HepG2 (cell line): ENCODE measurements around the gene MAP3K3. TPM values are rescaled to one million over a fixed set of nuclear protein-coding genes. Genes with fewer than 3 reads are reported as not detected.

ENCODE experiments used
- ASH2L ChIP-seq: fragments of 300-600, 200-600 bp; sonication (generic); IDR thresholded peaks from 2 replicates; pipeline ENCODE4 v1.7.0; 2017; ENCODE audit warnings: low read depth, mild to moderate bottlenecking, moderate library complexity, mixed read lengths, low read length; ENCODE audit not compliant: insufficient read length
- RXRB ChIP-seq: IDR thresholded peaks from 2 replicates; pipeline ENCODE4 v1.6.1; 2016; ENCODE audit warnings: borderline replicate concordance, missing genetic modification reagents, missing compliant biosample characterization
- SP4 ChIP-seq: sonication (generic); formaldehyde crosslinking; IDR thresholded peaks from 2 replicates; pipeline ENCODE4 v1.8.1; 2023; ENCODE audit warnings: mild to moderate bottlenecking, missing genetic modification reagents
- ZBTB7B ChIP-seq: sonication (generic); formaldehyde crosslinking; IDR thresholded peaks from 2 replicates; pipeline ENCODE4 v1.4.0; 2020; ENCODE audit warnings: missing genetic modification reagents
- ZFP36L2 ChIP-seq: sonication (generic); formaldehyde crosslinking; IDR thresholded peaks from 2 replicates; pipeline ENCODE4 v1.4.0; 2020; ENCODE audit warnings: missing genetic modification reagents
- ZNF10 ChIP-seq: sonication (generic); formaldehyde crosslinking; IDR thresholded peaks from 2 replicates; pipeline ENCODE4 v1.4.0; 2020; ENCODE audit warnings: mild to moderate bottlenecking, low read depth, missing genetic modification reagents, borderline replicate concordance
- ZNF180 ChIP-seq: sonication (generic); formaldehyde crosslinking; IDR thresholded peaks from 2 replicates; pipeline ENCODE4 v1.4.0; 2020; ENCODE audit warnings: low read depth, missing genetic modification reagents, borderline replicate concordance
- ZNF367 ChIP-seq: sonication (generic); formaldehyde crosslinking; IDR thresholded peaks from 2 replicates; pipeline ENCODE4 v1.4.0; 2020; ENCODE audit warnings: missing genetic modification reagents, borderline replicate concordance
- ZNF468 ChIP-seq: sonication (generic); formaldehyde crosslinking; IDR thresholded peaks from 2 replicates; pipeline ENCODE4 v1.8.0; 2022; ENCODE audit warnings: mild to moderate bottlenecking, moderate library complexity, missing genetic modification reagents
- ZNF605 ChIP-seq: sonication (generic); formaldehyde crosslinking; IDR thresholded peaks from 2 replicates; pipeline ENCODE4 v1.8.0; 2022; ENCODE audit warnings: mild to moderate bottlenecking, missing genetic modification reagents
- ZNF614 ChIP-seq: IDR thresholded peaks from 2 replicates; pipeline ENCODE4 v1.6.1; 2018; ENCODE audit warnings: missing biosample characterization, missing genetic modification reagents, inconsistent platforms, borderline replicate concordance
- ZNF652 ChIP-seq: IDR thresholded peaks from 2 replicates; pipeline ENCODE4 v1.6.1; 2016; ENCODE audit warnings: low read depth, borderline replicate concordance
- polyA plus RNA-seq, 8 experiments: library from polyadenylated mRNA; depleted of rRNA in 3 of 8; stranded (reverse) in 7 of 8; unstranded in 1 of 8; fragments of >200 nt; fragmentation: Illumina TruSeq in 4 of 8; extraction: Trizol in 4 of 8; gene quantifications; 2 replicates each; pipeline versions ENCODE4 v1.2.1 to v1.2.3, GENCODE V29; 2011 to 2016; ENCODE audit warnings: low read depth in 4 of 8, missing spikeins in 1 of 8, mixed read lengths in 1 of 8; ENCODE audit not compliant: insufficient read depth in 1 of 8
- total RNA-seq, 5 experiments: library from RNA; depleted of rRNA; stranded (reverse); fragments of >200 nt; fragmentation: Illumina TruSeq; extraction: Trizol; gene quantifications; 2 replicates each; pipeline ENCODE4 v1.2.3, GENCODE V29; 2016; ENCODE audit warnings: low read depth in 1 of 5
- TF ChIP-seq, protein P1 (sequence below): sonication (generic); formaldehyde crosslinking; IDR thresholded peaks from 2 replicates; pipeline ENCODE4 v1.4.0; 2020; ENCODE audit warnings: missing genetic modification reagents
- TF ChIP-seq, protein P2 (sequence below): sonication (generic); formaldehyde crosslinking; IDR thresholded peaks from 2 replicates; pipeline ENCODE4 v1.8.0; 2022; ENCODE audit warnings: mild to moderate bottlenecking, missing genetic modification reagents; ENCODE audit not compliant: insufficient replicate concordance
- TF ChIP-seq, protein P3 (sequence below): sonication (generic); formaldehyde crosslinking; IDR thresholded peaks from 2 replicates; pipeline ENCODE4 v1.4.0; 2020; ENCODE audit warnings: mild to moderate bottlenecking, missing genetic modification reagents
- TF ChIP-seq, protein P4 (sequence below): sonication (generic); formaldehyde crosslinking; IDR thresholded peaks from 2 replicates; pipeline ENCODE4 v1.9.0; 2021; ENCODE audit warnings: missing genetic modification reagents, borderline replicate concordance
- TF ChIP-seq, protein P5 (sequence below): sonication (generic); formaldehyde crosslinking; IDR thresholded peaks from 2 replicates; pipeline ENCODE4 v1.4.0; 2020; ENCODE audit warnings: missing genetic modification reagents

MAP3K3 gene
- total and polyA plus RNA-seq, 2 of the 13 experiments (the other 11 are each of a cell fraction or from before 2014, with no cell fraction given) = 17.7 to 21.8 TPM

DNA sequence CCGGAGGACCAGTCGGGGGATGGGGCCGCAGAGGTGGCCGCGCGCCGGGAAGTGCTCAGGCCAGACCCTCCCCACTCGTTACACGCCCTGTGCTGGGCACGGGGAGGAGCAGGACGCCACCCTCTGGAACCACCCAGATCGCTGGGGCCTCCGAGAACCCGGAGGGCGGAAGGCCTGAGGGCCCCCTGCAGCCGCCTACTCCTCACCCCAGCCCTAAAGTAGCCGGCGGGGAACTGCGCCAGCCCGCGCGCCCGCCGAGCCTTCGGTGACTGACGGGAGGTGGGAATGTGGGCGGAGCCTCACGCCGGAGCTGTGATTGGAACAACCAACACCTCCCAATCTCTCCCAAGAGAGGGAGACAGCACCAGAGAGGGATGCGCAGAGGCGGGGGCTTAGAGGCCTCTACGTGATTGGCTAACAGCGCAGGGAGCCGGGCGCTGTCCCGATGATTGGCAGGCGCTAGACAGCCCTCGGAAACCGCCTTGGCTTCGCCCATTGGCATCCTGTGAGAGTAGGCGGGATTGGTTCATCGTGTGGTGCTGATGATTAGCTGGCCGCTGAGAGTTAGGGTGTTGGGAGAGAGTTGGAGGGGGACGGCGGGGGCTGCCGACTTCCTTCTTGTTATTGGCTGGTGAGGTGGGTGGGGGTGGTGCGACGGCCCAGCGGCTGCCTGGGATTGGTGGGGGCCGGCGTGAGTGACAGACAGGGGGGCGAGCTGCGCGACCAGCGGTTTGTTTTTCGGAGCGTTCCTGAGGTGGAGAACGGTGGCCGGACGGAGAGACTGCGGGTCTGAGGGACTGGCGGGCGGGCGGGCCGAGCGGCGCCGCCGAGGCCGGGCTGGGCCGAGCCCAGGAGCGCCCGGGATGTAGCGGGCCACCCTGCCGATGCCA lies at the start of gene MAP3K3 (continued):
- TF ChIP-seq, protein P1, sequence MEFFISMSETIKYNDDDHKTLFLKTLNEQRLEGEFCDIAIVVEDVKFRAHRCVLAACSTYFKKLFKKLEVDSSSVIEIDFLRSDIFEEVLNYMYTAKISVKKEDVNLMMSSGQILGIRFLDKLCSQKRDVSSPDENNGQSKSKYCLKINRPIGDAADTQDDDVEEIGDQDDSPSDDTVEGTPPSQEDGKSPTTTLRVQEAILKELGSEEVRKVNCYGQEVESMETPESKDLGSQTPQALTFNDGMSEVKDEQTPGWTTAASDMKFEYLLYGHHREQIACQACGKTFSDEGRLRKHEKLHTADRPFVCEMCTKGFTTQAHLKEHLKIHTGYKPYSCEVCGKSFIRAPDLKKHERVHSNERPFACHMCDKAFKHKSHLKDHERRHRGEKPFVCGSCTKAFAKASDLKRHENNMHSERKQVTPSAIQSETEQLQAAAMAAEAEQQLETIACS (CRISPR knock-in tag) = peak; percentile 75
- peak; percentile 83 for TF ChIP-seq ZNF614
- TF ChIP-seq, protein P2, sequence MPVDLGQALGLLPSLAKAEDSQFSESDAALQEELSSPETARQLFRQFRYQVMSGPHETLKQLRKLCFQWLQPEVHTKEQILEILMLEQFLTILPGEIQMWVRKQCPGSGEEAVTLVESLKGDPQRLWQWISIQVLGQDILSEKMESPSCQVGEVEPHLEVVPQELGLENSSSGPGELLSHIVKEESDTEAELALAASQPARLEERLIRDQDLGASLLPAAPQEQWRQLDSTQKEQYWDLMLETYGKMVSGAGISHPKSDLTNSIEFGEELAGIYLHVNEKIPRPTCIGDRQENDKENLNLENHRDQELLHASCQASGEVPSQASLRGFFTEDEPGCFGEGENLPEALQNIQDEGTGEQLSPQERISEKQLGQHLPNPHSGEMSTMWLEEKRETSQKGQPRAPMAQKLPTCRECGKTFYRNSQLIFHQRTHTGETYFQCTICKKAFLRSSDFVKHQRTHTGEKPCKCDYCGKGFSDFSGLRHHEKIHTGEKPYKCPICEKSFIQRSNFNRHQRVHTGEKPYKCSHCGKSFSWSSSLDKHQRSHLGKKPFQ (CRISPR knock-in tag) = peak; percentile 69
- TF ChIP-seq ZFP36L2 (CRISPR knock-in tag) = no peak
- TF ChIP-seq SP4 (CRISPR knock-in tag) = peak; percentile 93
- TF ChIP-seq ZNF468 = no peak
- 0 out of 2 replicates have a peak, but pooled peaks have one; percentile 60 for TF ChIP-seq ZNF180 (CRISPR knock-in tag)
- peak; percentile 93 for TF ChIP-seq ZNF605
- TF ChIP-seq, protein P3, sequence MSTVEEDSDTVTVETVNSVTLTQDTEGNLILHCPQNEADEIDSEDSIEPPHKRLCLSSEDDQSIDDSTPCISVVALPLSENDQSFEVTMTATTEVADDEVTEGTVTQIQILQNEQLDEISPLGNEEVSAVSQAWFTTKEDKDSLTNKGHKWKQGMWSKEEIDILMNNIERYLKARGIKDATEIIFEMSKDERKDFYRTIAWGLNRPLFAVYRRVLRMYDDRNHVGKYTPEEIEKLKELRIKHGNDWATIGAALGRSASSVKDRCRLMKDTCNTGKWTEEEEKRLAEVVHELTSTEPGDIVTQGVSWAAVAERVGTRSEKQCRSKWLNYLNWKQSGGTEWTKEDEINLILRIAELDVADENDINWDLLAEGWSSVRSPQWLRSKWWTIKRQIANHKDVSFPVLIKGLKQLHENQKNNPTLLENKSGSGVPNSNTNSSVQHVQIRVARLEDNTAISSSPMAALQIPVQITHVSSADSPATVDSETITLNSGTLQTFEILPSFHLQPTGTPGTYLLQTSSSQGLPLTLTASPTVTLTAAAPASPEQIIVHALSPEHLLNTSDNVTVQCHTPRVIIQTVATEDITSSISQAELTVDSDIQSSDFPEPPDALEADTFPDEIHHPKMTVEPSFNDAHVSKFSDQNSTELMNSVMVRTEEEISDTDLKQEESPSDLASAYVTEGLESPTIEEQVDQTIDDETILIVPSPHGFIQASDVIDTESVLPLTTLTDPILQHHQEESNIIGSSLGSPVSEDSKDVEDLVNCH (CRISPR knock-in tag) = no peak
- TF ChIP-seq, protein P4, sequence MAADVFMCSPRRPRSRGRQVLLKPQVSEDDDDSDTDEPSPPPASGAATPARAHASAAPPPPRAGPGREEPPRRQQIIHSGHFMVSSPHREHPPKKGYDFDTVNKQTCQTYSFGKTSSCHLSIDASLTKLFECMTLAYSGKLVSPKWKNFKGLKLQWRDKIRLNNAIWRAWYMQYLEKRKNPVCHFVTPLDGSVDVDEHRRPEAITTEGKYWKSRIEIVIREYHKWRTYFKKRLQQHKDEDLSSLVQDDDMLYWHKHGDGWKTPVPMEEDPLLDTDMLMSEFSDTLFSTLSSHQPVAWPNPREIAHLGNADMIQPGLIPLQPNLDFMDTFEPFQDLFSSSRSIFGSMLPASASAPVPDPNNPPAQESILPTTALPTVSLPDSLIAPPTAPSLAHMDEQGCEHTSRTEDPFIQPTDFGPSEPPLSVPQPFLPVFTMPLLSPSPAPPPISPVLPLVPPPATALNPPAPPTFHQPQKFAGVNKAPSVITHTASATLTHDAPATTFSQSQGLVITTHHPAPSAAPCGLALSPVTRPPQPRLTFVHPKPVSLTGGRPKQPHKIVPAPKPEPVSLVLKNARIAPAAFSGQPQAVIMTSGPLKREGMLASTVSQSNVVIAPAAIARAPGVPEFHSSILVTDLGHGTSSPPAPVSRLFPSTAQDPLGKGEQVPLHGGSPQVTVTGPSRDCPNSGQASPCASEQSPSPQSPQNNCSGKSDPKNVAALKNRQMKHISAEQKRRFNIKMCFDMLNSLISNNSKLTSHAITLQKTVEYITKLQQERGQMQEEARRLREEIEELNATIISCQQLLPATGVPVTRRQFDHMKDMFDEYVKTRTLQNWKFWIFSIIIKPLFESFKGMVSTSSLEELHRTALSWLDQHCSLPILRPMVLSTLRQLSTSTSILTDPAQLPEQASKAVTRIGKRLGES = no peak
- TF ChIP-seq ASH2L = peak; percentile 44
- TF ChIP-seq, protein P5, sequence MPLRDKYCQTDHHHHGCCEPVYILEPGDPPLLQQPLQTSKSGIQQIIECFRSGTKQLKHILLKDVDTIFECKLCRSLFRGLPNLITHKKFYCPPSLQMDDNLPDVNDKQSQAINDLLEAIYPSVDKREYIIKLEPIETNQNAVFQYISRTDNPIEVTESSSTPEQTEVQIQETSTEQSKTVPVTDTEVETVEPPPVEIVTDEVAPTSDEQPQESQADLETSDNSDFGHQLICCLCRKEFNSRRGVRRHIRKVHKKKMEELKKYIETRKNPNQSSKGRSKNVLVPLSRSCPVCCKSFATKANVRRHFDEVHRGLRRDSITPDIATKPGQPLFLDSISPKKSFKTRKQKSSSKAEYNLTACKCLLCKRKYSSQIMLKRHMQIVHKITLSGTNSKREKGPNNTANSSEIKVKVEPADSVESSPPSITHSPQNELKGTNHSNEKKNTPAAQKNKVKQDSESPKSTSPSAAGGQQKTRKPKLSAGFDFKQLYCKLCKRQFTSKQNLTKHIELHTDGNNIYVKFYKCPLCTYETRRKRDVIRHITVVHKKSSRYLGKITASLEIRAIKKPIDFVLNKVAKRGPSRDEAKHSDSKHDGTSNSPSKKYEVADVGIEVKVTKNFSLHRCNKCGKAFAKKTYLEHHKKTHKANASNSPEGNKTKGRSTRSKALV (CRISPR knock-in tag) = no peak; the same call in none of the 2 replicates
- TF ChIP-seq ZBTB7B (CRISPR knock-in tag) = peak; percentile 77
- TF ChIP-seq RXRB (CRISPR knock-in tag) = peak; percentile 48; the same call in 1 of the 2 replicates
- no peak; the same call in 1 of the 2 replicates for TF ChIP-seq ZNF652 (CRISPR knock-in tag)
- no peak for TF ChIP-seq ZNF10 (CRISPR knock-in tag)
- TF ChIP-seq ZNF367 (CRISPR knock-in tag) = no peak; the same call in 1 of the 2 replicates
